Right atrium auricular region (tissue), 2 donors: ENCODE results near the gene KIAA0825. TPM values are rescaled to one million over a fixed set of nuclear protein-coding genes. Genes with fewer than 3 reads are reported as not detected.
"Not testable (repeated sequence)": the region's sequence is repeated elsewhere in the genome, so short reads cannot be mapped to it uniquely, and the experiment has no call there.

Experiments
- DNase-seq: peaks from one replicate; pipeline ENCODE4 v3.0.0-alpha.2; 2019; ENCODE audit warnings: low spot score
- H3K27ac ChIP-seq, 2 donors: fragments of 200-600 bp; sonication (generic); 1 replicate in 1 of 2; 2 replicates in 1 of 2; pipeline ENCODE4 v1.5.1; 2016 to 2019
- H3K27me3 ChIP-seq, 2 donors: fragments of 200-600 bp; sonication (generic); one replicate each; pipeline versions ENCODE4 v1.5.1 to v1.6.0; 2017 to 2019
- H3K36me3 ChIP-seq: fragments of 200-600 bp; sonication (generic); one replicate; pipeline ENCODE4 v1.5.1; 2016
- H3K4me1 ChIP-seq, 2 donors: fragments of 200-600 bp; sonication (generic); one replicate each; pipeline versions ENCODE4 v1.5.1 to v1.6.0; 2017 to 2019
- H3K4me3 ChIP-seq, 2 donors: fragments of 200-600 bp; sonication (generic); 1 replicate in 1 of 2; 2 replicates in 1 of 2; pipeline ENCODE4 v1.5.1; 2017 to 2019; ENCODE audit warnings: mild to moderate bottlenecking in 1 of 2, moderate library complexity in 1 of 2
- H3K9me3 ChIP-seq, 2 donors: fragments of 200-600 bp; sonication (generic); one replicate each; pipeline ENCODE4 v1.5.1; 2019
- total RNA-seq, 2 donors: library from RNA; depleted of rRNA; stranded (reverse); fragments of >200 nt; gene quantifications; one replicate each; pipeline ENCODE4 v1.1.0, GENCODE V29; 2016
- TF ChIP-seq, protein P1 (sequence below), 2 donors: fragments of 200-600 bp; sonication (generic); IDR thresholded peaks; one replicate each; pipeline ENCODE4 v1.5.1; 2019; ENCODE audit warnings: antibody characterized with exemption in 2 of 2

KIAA0825 gene
- total RNA-seq, 2 donors from 2014 or later = 2.4 to 4.3 TPM

DNA sequence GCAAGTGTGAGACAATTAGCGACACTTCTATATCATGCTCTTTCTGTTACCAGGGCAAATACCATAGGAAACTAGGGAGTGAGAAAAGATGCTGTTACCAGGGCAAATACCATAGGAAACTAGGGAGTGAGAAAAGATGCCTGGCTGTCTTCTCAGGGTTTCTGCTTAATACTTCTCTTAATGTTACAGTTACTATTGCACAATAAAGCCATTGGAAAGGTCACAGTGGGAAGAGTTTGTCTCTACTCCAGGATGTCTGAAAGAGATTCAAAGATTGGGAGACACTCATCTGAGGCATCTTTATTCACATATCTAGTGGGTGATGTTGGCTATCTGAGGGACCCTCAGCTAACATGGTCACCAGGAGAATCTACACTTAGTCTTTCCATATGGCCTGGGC is 445.3 kb downstream of the KIAA0825 start:
- Histone ChIP-seq H3K27ac (no peak overlapping the region), H3K27me3 (no peaks in the 10 kb centered on the region), H3K9me3 (no peaks in the 10 kb centered on the region), H3K4me3 (no peak overlapping the region), H3K4me1 (no peaks in the 10 kb centered on the region), H3K36me3 (no peaks in the 10 kb centered on the region)
- no peak for DNase-seq
- TF ChIP-seq, protein P1, sequence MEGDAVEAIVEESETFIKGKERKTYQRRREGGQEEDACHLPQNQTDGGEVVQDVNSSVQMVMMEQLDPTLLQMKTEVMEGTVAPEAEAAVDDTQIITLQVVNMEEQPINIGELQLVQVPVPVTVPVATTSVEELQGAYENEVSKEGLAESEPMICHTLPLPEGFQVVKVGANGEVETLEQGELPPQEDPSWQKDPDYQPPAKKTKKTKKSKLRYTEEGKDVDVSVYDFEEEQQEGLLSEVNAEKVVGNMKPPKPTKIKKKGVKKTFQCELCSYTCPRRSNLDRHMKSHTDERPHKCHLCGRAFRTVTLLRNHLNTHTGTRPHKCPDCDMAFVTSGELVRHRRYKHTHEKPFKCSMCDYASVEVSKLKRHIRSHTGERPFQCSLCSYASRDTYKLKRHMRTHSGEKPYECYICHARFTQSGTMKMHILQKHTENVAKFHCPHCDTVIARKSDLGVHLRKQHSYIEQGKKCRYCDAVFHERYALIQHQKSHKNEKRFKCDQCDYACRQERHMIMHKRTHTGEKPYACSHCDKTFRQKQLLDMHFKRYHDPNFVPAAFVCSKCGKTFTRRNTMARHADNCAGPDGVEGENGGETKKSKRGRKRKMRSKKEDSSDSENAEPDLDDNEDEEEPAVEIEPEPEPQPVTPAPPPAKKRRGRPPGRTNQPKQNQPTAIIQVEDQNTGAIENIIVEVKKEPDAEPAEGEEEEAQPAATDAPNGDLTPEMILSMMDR (IDR thresholded peaks at IDR 0.05) = no peak

GRCh38 chr5:94171070-94171469 is 447.3 kb downstream of the KIAA0825 start:
- not testable (repeated sequence) for H3K27ac ChIP-seq, H3K36me3 ChIP-seq, DNase-seq, H3K9me3 ChIP-seq, H3K27me3 ChIP-seq, H3K4me3 ChIP-seq, H3K4me1 ChIP-seq

GRCh38 chr5:94170158-94170557 is 448.2 kb downstream of the KIAA0825 start:
- H3K4me3 ChIP-seq, H3K4me1 ChIP-seq, H3K27ac ChIP-seq, H3K36me3 ChIP-seq, DNase-seq, H3K9me3 ChIP-seq, H3K27me3 ChIP-seq: not testable (repeated sequence)

GRCh38 chr5:94168151-94168550 is 450.3 kb downstream of the KIAA0825 start:
- Histone ChIP-seq H3K4me3 (no peak overlapping the region), H3K36me3 (no peaks in the 10 kb centered on the region), H3K27me3 (no peaks in the 10 kb centered on the region), H3K27ac (no peak overlapping the region), H3K4me1 (no peaks in the 10 kb centered on the region), H3K9me3 (peaks cover 0 to 5% of the 10 kb centered on the region in 2 donors)
- TF ChIP-seq, protein P1 (IDR thresholded peaks at IDR 0.05) = no peak
- DNase-seq = no peak

- no peak overlapping the region for H3K27ac ChIP-seq
- no peak overlapping the region for H3K4me3 ChIP-seq
- H3K4me1 ChIP-seq = no peaks in the 10 kb centered on the region
- peaks cover 0 to 5% of the 10 kb centered on the region in 2 donors for H3K9me3 ChIP-seq
- no peaks in the 10 kb centered on the region for H3K36me3 ChIP-seq
- TF ChIP-seq, protein P1 (IDR thresholded peaks at IDR 0.05) = no peak
- DNase-seq = no peak
- no peaks in the 10 kb centered on the region for H3K27me3 ChIP-seq
Observed at GRCh38 chr5:94161801-94162200, 456.6 kb downstream of the KIAA0825 start.

- TF ChIP-seq, protein P1 (IDR thresholded peaks at IDR 0.05) = no peak
- Histone ChIP-seq H3K4me1 (no peaks in the 10 kb centered on the region), H3K9me3 (peaks cover 0 to 2% of the 10 kb centered on the region in 2 donors), H3K27ac (no peak overlapping the region), H3K4me3 (no peak overlapping the region), H3K36me3 (no peaks in the 10 kb centered on the region), H3K27me3 (no peaks in the 10 kb centered on the region)
- DNase-seq = no peak
Observed at GRCh38 chr5:94159144-94159543, 459.3 kb downstream of the KIAA0825 start.

GRCh38 chr5:94157704-94158539 is 460.5 kb downstream of the KIAA0825 start:
- Histone ChIP-seq H3K9me3 (no peaks in the 10 kb centered on the region), H3K27me3 (no peaks in the 10 kb centered on the region), H3K36me3 (no peaks in the 10 kb centered on the region), H3K27ac (no peak overlapping the region), H3K4me3 (no peak overlapping the region), H3K4me1 (no peaks in the 10 kb centered on the region)
- TF ChIP-seq, protein P1 (IDR thresholded peaks at IDR 0.05) = no peak
- DNase-seq = no peak
